Hair follicle dermal papilla cell (primary cell): Measurements from ENCODE around the gene SPACA6. TPM values are rescaled to one million over a fixed set of nuclear protein-coding genes. Genes with fewer than 3 reads are reported as not detected.

Source experiments
- small RNA-seq: library from RNA; depleted of rRNA; stranded (forward); fragments of <200 nt; gene quantifications from one replicate; pipeline ENCODE3, GENCODE V24; 2012
- total RNA-seq: library from RNA; depleted of rRNA; stranded (reverse); fragments of >200 nt; gene quantifications from 2 replicates; pipeline ENCODE4 v1.2.3, GENCODE V29; 2012

SPACA6 gene, protein sequence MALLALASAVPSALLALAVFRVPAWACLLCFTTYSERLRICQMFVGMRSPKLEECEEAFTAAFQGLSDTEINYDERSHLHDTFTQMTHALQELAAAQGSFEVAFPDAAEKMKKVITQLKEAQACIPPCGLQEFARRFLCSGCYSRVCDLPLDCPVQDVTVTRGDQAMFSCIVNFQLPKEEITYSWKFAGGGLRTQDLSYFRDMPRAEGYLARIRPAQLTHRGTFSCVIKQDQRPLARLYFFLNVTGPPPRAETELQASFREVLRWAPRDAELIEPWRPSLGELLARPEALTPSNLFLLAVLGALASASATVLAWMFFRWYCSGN
- total RNA-seq, result 9.1 and 13.4 TPM in 2 replicates

DNA sequence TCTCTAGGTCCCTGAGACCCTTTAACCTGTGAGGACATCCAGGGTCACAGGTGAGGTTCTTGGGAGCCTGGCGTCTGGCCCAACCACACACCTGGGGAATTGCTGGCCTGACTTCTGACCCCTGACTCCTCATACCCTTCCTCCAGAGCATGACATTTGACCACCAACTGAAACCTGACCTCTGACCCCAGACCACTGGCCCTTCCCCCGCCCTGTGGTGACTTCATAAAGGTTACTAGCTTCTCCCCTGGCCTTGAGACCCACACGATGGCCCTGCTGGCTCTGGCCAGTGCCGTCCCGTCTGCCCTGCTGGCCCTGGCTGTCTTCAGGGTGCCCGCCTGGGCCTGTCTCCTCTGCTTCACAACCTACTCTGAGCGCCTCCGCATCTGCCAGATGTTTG lies at the start of gene SPACA6:
TSS of gene SPACA6 (plus strand) at position 71 of the 400 bp plus-strand sequence. CDS start at position 268, 197 bp downstream.

DNA sequence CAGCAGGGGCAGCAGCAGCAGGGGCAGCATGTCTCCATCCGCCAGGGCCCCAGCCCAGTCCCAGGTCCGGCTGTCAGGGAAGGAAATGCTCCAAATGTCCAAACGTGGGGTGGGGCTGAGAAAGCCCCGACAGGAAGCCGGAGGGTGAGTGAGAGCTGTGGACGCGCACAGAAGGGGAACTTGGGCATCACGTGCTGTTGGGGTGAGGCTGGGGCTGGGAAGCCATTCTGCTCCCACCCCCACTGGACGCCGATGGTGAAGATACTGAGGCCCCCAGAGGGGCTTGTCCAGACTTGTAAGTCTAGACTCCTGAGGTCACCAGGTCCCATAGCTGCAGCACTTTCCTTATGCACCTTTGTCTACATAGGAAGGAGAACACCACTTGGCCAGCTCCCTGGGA lies 46.4 kb upstream of the SPACA6 start, which contains the start of gene SIGLEC14:
TSS of gene SIGLEC14 (minus strand) at position 96 of the 400 bp plus-strand sequence. CDS start at position 30, 66 bp downstream.

GRCh38 chr19:51751655-51752054 lies 58.5 kb downstream of the SPACA6 start, which contains the start of gene FPR1:
Gene FPR1 (minus strand): TSS chr19:51751878. CDS start chr19:51746994, 4,884 bp downstream.

Small RNA genes lying within 50 kb of the gene (small RNA-seq; reads per million reads assigned to genes)
- gene AC018755.2 (not detected), gene MIR125A (not detected), gene MIR99B (0.33 reads per million), gene MIRLET7E (not detected)

Other genes starting within 250 kb of the SPACA6 start
- gene SIGLEC8, start 234.9 kb upstream of the SPACA6 start, total RNA-seq, result not detected in 2 replicates
- gene CEACAM18, start 214.8 kb upstream of the SPACA6 start, total RNA-seq, result not detected in 2 replicates
- gene SIGLEC12, start 191.5 kb upstream of the SPACA6 start, total RNA-seq, result not detected in 2 replicates
- gene SIGLEC6, start 161.7 kb upstream of the SPACA6 start, total RNA-seq, result not detected in 2 replicates
- gene ZNF175, start 122.0 kb upstream of the SPACA6 start, total RNA-seq, result 8.4 and 9.4 TPM in 2 replicates
- gene SIGLEC5, start 62.9 kb upstream of the SPACA6 start, total RNA-seq, result not detected in 2 replicates
- gene SIGLEC14, start 46.5 kb upstream of the SPACA6 start, total RNA-seq, result not detected in 2 replicates
- gene HAS1, start 30.7 kb downstream of the SPACA6 start, total RNA-seq, result 0.32 TPM in 1 of 2 replicates, not detected in the other
- gene FPR1, start 58.5 kb downstream of the SPACA6 start, total RNA-seq, result 0.61 TPM in 1 of 2 replicates, not detected in the other
- gene FPR2, start 67.8 kb downstream of the SPACA6 start, total RNA-seq, result not detected in 2 replicates
- gene FPR3, start 101.8 kb downstream of the SPACA6 start, total RNA-seq, result not detected in 2 replicates
- gene ZNF577, start 194.6 kb downstream of the SPACA6 start, total RNA-seq, result 5.2 and 6.8 TPM in 2 replicates
- 7.2 and 7.8 TPM in 2 replicates for gene ZNF649, start 211.7 kb downstream of the SPACA6 start, total RNA-seq
- gene ZNF613, start 234.1 kb downstream of the SPACA6 start, total RNA-seq, result 7.1 and 11.1 TPM in 2 replicates